NCI-H82 (cell line): ENCODE data around the gene ZNF385A.
"Not testable (repeated sequence)": the region's sequence is repeated elsewhere in the genome, so short reads cannot be mapped to it uniquely, and the experiment has no call there.

Experiments used
- DNase-seq: peaks from one replicate; lab custom pipeline; 2025; lab: John Stamatoyannopoulos, UW

The ZNF385A gene

DNA sequence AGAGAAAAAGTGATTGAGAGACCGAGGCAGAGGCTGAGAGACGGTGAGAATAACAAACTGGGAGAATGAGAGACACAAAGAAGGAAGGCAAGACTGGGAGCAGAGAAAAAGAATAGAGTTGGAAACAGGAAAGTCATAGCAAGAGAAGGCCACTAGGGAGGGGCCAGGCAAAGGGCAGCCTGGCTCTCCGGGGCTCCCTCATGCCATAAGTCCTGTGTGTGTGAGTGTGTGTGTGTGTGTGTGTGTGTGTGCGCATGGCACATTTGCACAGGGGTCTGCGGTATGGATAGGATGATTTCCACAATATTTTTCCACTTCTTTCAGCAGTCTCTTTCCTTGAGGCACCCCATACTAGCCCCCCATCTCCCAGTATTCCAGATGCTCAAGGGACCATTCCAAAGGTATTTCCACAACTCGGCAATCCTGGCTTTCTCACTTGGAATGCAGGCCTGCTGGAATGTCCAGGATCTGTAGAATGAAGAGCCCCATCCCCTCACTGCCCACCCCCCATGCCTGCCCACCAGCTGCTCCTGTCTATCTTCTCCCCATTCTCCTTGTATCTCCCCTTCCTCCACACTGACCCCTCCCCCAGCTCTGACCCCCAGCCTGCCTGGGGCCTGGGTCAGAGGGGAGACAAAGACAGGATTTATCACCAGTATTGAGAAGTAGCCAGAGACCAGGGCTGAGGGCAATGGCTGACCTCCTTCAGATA, 29.3 kb downstream of the ZNF385A start:
- DNase-seq: peak; percentile 46

DNA sequence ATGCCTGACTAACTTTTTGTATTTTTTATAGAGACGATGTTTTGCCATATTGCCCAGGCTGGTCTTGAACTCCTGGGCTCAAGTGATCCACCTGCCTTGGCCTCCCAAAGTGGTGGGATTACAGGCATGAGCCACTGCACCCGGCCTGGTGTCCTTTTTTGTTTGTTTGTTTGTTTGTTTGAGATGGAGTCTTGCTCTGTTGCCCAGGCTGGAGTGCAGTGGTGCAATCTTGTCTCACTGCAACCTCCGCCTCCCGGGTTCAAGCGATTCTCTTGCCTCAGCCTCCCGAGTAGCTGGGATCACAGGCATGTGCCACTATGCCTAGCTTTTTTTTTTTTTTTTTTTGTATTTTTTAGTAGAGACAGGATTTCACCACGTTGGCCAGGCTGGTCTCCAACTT, 30.3 kb downstream of the ZNF385A start:
- not testable (repeated sequence) for DNase-seq

DNA sequence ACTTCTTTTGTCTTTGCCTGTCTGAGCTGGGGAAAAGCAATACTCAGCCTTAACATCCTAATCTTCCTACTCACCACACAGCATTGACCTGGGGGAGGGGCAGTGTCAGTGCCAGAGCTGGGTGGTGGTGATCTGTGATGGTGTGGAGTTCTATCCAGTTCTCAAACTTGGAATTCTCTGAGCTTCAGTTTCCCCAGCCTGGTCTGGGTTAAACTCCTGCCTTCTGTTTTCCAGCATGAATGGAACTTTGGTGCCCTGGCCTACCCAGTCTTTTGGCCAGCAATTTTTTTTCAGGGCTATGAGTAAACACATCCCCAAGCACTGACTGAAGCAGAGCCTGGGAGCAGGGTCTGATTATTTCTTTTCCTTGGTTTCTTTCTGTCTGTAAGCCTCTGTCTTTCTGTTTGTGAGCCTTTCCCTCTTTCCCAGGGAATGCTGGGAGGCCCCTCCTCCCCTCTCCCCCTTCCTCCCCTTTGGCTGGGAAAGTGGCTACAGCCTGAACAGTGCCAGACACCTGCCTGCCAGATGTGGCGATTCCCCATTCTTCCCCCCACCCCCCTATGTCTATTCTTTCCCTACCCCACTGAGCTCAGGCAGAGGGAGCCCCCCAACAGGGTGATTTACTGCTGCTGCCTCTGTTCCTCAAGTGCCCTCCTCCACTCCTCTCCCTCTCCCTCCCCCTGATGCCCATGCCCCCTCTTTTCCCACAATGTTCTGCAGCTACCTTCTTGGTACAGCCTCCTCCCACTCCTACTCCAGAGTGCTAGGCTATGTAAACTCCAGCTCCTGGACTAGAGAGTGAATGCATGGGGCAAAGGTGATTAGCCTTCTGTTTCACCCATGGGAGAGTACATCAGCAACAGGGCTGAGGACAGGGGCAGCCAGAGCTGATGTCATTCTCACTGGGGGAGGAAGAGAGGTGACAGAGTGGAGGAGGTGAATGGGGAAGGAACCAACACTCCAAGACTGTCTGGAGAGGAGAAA, 31.4 kb downstream of the ZNF385A start:
- peak; percentile 79 for DNase-seq

DNA sequence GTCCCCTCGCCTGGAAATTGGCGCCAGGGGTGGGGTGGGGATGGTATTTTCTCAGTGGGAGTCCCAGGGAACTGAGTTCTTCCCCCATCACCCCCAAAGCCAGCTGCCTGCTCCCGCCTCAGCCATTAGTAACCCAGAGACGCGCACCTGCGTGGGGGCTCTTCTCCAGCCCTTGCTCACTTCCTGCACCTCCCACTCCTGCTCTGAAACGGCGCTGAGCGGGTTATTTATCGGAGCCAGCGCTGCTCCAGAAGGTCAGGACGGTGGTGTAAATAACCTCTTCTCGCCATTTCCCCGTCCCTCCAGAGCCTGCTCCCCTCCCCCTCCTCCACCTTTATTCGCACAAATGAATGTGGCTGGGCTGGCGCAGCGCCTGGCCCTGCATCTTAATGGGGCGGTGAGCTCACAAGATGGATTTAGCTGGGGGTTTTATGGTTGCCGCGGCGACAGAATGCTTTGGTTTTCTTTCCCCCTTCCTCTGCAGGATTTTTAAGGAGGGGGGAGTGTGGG, 32.5 kb downstream of the ZNF385A start:
- DNase-seq: peak; percentile 93

DNA sequence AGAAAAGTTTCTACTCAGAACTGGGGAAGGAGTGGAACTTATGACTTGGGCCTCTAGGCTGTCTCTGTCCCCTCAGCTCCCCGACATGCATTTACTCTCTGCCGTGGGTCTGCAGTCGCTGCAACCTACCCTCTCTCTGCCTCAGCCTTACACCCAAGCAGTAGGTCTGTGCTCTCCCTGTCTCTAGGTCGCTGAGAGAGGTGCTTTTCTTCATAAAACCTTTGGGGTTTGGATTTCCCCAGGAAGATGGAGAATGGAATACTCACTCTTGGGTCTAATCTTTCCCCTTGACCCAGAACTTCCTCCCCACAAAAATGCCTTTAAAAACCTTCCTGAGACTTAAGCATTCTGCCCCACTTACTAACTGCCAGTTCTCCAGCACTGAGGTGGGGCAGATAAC, 33.2 kb downstream of the ZNF385A start:
- no peak for DNase-seq

DNA sequence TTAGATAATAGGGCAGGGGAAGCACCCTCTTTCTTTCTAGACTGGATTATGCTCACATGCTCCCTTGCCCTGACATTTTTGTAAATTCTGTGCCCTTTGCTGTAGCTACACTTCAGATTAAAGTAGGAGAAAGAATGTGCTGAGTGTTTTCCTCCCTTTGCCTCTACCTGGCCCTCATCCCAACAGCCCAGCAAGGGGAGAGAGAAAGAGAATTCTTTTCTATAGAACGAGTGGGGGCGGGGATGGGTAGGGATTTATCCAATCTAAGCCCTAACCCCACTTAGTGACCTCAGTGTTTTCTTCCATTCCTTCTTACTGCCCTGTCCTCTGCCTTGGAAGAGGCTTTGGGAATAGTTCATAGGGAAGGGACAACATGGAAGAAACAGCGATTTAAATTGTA, 33.8 kb downstream of the ZNF385A start:
- DNase-seq: peak; percentile 61

DNA sequence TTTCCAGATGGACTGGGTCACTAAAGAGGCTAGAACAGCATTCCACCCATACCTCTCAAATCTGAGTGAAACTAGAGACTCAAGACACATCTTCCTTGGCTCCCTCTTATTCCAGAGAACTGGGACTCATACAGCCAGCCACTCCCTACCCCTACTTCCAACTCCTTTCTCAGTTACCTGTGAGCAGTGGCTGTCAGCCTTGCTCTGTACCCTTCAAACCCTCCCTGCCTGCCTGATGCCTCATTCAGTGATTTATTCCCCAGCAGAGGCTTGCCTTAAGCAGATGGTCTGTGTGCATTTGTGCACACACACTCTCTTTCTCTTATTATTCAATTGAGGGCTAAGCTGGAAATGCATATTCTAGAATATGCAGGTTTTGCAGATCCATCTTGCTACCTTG, 34.9 kb downstream of the ZNF385A start:
- no peak for DNase-seq

DNA sequence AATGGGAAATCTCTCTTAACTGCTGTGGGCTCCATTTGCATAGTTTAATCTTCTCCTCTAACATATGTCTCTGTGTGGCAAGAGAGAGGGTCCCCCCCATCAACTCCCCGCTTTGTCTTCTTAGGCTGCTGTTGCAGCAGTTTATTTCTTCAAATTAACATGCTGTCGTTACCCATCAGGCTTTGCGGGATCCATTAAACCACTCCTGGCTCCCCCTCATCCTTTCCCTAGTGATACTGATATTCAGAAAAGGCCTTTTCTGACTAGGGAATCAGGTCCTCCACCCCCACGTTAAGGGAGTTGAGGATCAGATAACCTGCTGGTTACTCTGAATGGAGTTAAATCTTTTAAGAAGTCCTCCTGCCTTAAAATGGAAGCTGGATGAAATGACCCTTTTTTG, 35.5 kb downstream of the ZNF385A start:
- peak; percentile 66 for DNase-seq

DNA sequence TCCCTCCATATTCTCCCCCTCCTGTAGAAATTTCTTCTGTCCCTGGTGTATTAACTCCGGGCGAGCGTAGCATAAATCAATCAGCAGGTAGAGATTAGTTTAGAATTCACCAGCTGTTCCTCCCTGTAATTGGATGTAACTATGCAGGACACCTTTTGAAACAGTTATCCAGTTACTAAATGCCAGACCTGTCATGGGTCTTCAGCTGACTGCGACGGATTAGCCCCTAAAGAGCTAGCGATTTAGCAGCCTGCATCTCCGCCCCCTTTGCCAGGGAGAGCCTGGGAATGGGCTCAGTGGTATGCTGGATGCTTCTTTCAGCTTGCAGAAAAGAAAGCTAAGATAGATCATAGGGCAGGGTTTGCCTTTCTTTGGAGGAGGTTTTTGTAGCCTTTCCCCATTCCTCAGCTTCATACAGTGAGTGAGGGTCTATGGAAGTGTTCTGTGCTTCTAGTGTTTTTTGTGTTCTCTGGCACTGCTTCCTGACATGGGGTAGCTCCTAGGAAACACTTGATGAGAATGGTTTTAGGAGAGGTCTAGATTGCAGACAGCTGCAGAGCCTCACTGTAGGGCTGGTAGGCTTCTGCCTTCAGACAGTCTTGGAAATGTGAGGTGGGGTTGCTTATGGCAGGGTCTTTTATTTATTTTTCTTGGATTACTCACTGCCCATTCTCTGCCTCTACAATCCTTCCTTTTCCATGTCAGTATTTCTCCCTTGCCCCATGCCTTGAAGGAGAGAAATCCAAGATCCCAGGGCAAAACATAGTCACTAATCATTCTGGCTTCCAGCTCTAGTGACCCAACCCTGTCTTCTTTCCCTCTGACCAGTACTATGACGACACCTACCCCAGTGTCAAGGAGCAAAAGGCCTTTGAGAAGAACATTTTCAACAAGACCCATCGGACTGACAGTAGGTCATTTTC, 42.9 kb downstream of the ZNF385A start:
- peak; percentile 99 for DNase-seq

DNA sequence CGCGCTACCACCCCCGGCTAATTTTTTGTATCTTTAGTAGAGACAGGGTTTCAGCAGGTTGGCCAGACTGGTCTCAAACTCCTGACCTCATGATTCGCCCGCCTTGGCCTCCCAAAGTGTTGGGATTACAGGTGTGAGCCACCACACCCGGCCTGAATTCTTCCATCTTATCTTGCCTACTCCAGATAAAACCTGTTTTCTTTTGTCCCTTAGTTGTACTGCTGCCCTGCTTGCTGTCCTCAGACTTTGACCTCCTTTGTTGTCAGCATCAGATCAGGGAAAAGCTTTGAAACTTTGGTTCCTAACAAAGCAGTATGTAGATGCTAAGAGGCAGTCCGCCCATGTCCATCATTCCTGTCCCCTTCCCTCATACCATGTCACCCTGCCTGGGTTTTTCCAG, 43.7 kb downstream of the ZNF385A start:
- DNase-seq: no peak

DNA sequence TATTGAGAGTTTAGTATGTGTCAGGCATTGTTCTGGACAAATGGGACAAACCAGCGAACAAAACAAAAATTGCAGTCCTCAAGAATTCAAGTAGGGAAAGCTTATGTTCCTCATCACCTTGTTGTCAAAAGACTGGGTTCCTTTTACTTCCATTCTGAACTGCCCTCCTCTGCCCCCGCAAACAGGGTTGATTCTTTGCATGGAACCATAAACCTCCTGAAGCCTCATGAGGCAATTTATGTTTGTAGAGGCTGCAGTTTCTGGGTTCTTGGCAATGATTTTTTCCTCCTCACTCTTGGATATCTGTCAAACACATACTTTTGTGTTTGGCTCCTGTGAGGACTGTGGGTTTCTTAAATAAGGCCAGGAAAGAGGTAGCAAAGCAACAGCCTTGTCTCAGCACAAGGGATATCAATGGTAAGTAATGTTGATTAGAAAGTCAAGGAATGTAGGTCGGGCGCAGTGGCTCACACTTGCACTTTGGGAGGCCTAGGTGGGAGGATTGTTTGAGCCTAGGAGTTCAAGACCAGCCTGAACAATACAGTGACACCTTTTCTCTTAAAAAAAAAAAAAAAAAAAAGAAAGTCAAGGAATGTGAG, 45.7 kb downstream of the ZNF385A start:
- no peak for DNase-seq

DNA sequence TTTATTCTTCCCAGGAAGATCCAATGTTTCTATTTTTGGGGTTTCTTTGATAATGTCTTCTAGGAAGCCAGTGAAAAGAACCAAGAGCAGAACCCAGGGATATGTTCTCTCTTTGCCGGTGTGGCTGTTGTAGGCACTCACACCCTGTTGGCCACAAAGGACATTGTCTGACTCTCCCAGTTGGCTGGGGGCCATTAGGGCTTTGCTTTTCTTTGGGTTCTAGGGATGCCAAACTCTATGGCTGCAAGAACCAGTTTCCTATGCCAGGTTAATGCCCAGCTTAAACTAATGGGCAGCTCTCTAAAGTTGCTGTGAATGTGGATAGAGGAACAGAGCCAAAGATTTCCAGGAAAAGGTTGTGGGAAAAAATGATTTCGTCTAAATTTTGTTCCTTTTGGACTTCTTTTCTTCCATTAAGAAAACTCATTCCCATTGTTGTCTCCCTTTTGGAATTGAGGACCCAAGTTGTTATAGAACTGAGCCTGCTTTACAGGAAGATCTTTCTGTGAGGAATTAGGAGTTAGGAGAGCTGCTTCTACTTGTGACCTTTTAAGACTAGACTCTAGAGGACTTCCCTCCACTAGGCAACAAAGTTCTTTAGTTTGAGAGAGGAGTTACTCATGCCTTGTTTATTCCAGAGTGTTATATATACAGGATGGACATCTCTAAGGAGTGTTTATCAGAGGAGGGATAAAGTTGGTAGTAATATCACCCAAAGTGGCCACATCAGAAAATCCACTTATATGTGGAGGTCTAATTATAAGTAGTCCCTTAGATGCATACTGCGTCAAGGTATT, 46.5 kb downstream of the ZNF385A start:
- no peak for DNase-seq

DNA sequence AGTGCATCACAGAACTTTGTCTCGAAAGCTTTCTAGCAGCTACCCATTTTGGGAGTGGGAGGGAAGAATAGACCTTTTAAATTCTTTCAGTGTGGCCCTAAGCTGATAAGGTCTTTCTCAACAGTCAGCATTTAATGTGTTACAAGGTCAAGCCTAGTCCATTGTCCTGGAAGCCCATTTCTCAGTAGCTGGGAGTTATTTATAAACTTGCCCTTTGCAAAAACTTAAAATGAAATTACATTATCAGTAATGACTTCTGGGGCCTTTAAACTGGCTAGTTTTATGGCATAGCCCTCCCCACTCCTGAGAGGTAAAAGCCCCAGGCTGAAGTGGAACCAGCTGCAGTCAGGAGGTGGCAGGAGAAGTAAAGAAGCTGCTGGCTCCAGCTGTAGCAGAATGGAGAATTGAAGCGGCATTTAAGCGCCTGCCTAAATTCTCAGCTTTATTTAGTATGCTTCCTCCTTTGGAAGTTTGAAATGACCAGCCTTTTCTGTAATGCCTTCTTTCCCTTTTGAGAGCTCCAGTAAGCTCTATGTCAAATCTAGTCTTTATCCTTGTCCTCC, 47.2 kb downstream of the ZNF385A start:
- DNase-seq: no peak

DNA sequence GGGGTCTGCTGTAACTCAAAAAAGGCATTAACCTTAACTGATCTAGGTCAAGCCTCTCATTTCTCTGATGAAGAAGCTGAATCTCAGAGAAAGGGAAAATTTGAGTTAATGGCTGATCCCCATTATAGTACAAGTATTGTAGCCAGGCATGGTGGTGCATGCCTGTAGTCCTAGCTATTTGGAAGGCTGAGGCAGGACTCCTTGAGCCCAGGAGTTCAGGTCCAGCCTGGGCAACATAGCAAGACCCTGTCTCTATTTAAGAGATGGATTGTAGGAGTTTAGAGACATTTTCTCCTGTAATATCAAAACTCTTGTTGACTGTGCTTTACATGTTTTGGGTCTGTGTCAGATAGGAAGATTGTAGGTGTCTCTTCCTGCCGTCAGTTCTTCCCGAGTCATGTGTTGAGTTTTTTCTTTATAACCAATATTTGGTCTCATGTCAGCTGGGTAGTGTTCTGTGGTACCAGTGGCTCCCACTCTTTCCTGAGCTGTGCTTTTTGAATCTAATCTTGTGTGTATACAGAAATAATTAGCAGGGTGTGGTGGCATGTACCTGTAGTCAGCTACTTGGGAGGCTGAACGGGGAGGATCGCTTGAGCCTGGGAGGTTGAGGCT, 51.0 kb downstream of the ZNF385A start:
- DNase-seq: no peak

DNA sequence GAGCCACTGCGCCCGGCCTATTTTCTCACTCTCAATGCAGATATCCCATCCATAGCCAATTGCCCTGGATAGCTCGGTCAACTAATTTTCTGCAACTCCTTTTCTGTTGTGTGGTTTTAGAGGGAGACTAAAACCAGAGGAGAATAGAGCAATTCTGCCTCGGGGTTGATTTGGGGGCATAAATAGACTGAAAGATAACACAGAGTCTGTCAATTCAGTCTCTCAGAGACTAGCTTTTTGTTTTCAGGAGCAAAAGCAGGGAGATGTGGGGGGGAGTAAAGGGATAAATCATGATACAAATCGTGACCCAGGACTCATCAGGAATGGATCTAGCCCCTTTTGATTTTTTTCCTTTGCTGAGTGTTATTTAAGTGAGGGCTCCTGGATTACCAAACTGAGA, 53.1 kb downstream of the ZNF385A start:
- no peak for DNase-seq

DNA sequence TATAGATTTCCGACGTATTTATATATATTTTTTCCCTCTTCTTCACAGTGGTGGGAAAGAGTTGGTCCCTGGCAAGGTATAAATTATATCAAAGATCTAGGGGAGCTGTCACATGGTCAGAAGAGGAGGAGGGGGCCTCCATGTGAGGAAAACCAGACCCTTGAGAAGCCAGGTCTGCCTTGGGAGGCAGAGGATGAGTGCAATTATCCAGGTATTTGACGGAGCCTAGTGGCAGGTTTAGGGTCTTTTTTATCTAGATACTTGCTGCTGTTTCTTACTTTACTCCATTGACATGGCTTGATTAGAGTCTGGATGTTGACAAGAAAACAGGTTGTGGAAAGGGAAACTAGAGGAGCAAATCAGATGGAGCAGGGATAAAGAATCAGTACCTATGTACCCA, 54.1 kb downstream of the ZNF385A start:
- no peak for DNase-seq

DNA sequence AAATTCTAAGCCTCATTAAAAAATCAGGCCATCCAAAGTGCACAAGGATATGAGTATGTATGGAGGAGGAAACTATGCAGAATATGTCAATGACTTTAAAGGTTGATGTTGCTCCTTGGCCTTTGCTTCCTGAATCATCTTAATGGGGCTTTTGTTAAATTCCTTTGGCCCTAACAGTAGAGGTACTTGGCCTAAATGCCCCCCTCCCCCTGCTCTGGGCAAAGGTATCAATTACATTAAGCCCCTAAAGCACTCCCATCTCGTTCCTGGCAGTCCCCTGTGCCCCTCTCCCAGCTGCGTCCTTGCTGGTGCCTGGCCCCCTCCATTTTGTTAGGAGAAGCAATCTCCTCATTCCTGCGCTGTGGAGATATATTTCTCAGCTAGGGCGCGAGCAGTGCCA, 54.8 kb downstream of the ZNF385A start:
- peak; percentile 88 for DNase-seq

DNA sequence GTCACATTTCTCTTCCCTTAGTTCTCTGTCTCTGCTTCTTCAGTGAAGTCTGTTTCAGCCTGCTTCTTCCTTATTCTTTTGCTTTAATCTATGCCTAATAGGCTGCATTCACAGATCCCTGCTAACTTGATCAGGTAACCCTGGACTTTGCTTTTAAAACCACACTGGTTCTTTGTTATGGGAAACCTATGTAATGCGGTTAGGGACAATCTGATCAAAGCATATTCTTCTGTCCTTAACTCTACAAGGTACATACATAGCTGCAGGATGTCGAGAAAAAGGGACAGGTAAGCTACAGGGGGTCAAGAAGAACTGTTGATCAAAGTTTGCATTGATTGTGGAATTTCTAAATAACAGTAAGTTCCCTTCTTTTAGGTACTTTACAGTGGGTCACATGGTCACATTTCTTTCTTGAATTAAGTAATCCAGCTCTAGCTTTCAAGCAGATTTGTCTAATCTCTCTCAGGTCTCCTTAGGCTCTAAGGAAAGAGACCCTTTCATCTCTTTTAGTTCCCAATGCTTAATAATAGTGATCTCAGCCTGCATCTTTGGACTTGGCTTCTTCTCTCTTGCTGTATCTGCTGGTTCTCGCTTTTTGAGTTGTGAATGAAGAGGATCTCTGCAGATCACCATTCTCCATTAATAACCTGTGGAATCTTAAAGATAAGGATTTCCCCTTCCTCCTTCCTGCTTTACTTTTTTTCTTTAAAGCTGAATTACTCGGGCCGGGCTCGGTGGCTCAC, 55.8 kb downstream of the ZNF385A start:
- peak; percentile 64 for DNase-seq

DNA sequence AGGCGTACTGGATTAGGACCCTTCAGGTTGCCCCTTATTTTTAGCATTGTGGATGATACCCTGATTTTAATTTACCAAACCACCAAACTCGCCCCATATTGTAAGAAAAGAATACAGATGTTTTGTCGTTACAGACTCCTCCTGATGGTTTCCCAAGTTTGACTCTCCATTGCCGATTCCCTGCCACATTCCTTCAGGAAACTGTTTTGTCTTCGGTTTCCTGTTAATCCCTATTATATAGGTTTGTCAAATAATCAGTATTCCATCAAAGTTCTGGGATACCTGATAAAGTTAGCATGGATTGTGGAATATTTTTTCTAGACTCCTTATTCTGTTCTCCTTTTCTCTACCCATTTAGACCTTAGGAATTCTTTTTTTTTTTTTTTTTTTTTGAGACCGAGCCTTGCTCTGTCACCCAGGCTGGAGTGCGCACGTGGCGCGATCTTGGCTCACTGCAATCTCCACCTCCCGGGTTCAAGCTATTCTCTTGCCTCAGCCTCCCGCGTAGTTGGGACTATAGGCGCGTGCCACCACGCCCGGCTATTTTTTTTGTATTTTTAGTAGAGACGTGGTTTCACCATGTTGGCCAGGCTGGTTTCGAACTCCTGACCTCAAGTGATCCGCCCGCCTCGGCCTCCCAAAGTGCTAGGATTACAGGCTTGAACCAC, 59.0 kb downstream of the ZNF385A start:
- DNase-seq: not testable (repeated sequence)
